Spleen (tissue), 11 donors: ENCODE results near the gene CASS4. TPM values are rescaled to one million over a fixed set of nuclear protein-coding genes. Genes with fewer than 3 reads are reported as not detected.

Experiments
- DNase-seq: peaks from one replicate; pipeline ENCODE4 v3.0.0-alpha.2; 2020
- H3K27ac ChIP-seq, 8 donors: fragments of 200-600 bp; sonication (generic) in 7 of 8; 1 replicate in 4 of 8; 2 replicates in 4 of 8; pipeline versions ENCODE4 v1.5.0 to v1.8.0; 2016 to 2021; ENCODE audit warnings: inconsistent platforms in 4 of 8, mild to moderate bottlenecking in 4 of 8, moderate library complexity in 1 of 8
- H3K27me3 ChIP-seq, 7 donors: fragments of 200-600 bp; sonication (generic) in 6 of 7; replicated peaks in 1 of 7; 1 replicate in 4 of 7; 2 replicates in 3 of 7; pipeline versions ENCODE4 v1.5.0 to v1.8.0; 2016 to 2021; ENCODE audit warnings: inconsistent platforms in 3 of 7, mild to moderate bottlenecking in 1 of 7
- H3K36me3 ChIP-seq, 6 donors: fragments of 200-600 bp; sonication (generic) in 5 of 6; 1 replicate in 4 of 6; 2 replicates in 2 of 6; pipeline versions ENCODE4 v1.5.0 to v1.8.0; 2016 to 2021; ENCODE audit warnings: inconsistent platforms in 2 of 6
- H3K4me1 ChIP-seq, 6 donors: fragments of 200-600 bp; sonication (generic) in 5 of 6; 1 replicate in 3 of 6; 2 replicates in 3 of 6; pipeline versions ENCODE4 v1.5.0 to v1.8.0; 2016 to 2021; ENCODE audit warnings: inconsistent platforms in 3 of 6
- H3K4me3 ChIP-seq, 8 donors: fragments of 200-600 bp; sonication (generic) in 7 of 8; 1 replicate in 4 of 8; 2 replicates in 4 of 8; pipeline versions ENCODE4 v1.5.0 to v1.8.0; 2016 to 2021; ENCODE audit warnings: inconsistent platforms in 4 of 8, mild to moderate bottlenecking in 4 of 8, moderate library complexity in 2 of 8
- H3K9me3 ChIP-seq, 8 donors: fragments of 200-600 bp; sonication (generic) in 7 of 8; 1 replicate in 4 of 8; 2 replicates in 4 of 8; pipeline versions ENCODE4 v1.5.0 to v1.8.0; 2016 to 2021; ENCODE audit warnings: inconsistent platforms in 4 of 8
- CTCF ChIP-seq, 11 experiments: fragments of 200-600 bp in 7 of 11; fragments of 450-650 bp in 4 of 11; sonication (generic) in 4 of 11; IDR thresholded peaks in 8 of 11; conservative IDR thresholded peaks in 3 of 11; 1 replicate in 7 of 11; 2 replicates in 4 of 11; pipeline versions ENCODE4 v1.4.0 to v1.8.0; 2016 to 2021; ENCODE audit warnings: antibody characterized with exemption in 11 of 11, inconsistent platforms in 4 of 11, mild to moderate bottlenecking in 1 of 11
- POLR2A ChIP-seq, 3 donors: fragments of 450-650 bp; IDR thresholded peaks; one replicate each; pipeline ENCODE4 v1.5.1; 2017; ENCODE audit warnings: antibody characterized with exemption in 3 of 3, mild to moderate bottlenecking in 1 of 3
- POLR2AphosphoS5 ChIP-seq, 3 donors: sonication (generic); formaldehyde crosslinking; IDR thresholded peaks; one replicate each; pipeline ENCODE4 v1.5.1; 2017; ENCODE audit warnings: antibody characterized with exemption in 3 of 3
- WGBS, 5 donors: extraction: QIAGEN DNeasy Blood & Tissue Kit in 3 of 5; methylation state at CpG; one replicate each; pipeline versions ENCODE4 v1.1.5 to v1.1.7; 2013 to 2018; 5-methylcytosine and 5-hydroxymethylcytosine counted together
- intact Hi-C: fragments of 100-400 bp; cut with DNase I; formaldehyde crosslinking; loops from one replicate; pipeline ENCODE4 v1.15.0; 2023; ENCODE audit warnings: low total_unique reads
- polyA plus RNA-seq, 3 donors: library from polyadenylated mRNA; stranded (reverse); fragments of 200-250 nt; gene quantifications; one replicate each; pipeline ENCODE4 v1.2.1, GENCODE V29; 2013
- total RNA-seq, 7 donors: library from RNA; depleted of rRNA in 3 of 7; stranded (reverse); fragments of >200 nt in 3 of 7; fragmentation: NEBNext Ultra II Directional in 4 of 7; extraction: Animal tissue kit (Norgen Biotek cat#: 25700) in 4 of 7; gene quantifications; one replicate each; pipeline versions ENCODE4 v1.1.0 to v1.2.1, GENCODE V29; 2016 to 2021
- donor health status: healthy with polysubstance abuse.
- donor health status: DM: no; HTN: no; CAD: no; lungs with moderate emphysema.
- donor health status: DM: no; HTN: no; CAD: no.
- donor health status: Bipolar disorder and iron deficiency.
- donor health status: healthy.
- donor health status: DM: no; HTN: no; CAD: no.
- donor health status: DM: yes; HTN: yes; CAD: no.

The CASS4 gene
- total and polyA plus RNA-seq, 10 donors = 1.2 to 15.5 (median 11.1) TPM

- Histone ChIP-seq H3K36me3 (peaks cover 0 to 21% (median 5%) of the 10 kb centered on the region in 6 donors), H3K4me3 (peak overlapping the region in 7 of 8 donors; percentile 30 to 67 (median 34)), H3K4me1 (peaks cover 18 to 94% (median 64%) of the 10 kb centered on the region in 6 donors), H3K27ac (peak overlapping the region; percentile 71 to 92 (median 86)), H3K27me3 (no peaks in the 10 kb centered on the region), H3K9me3 (no peaks in the 10 kb centered on the region)
- no peak for DNase-seq
- TF ChIP-seq POLR2A (IDR thresholded peaks at IDR 0.05) (no peak), POLR2AphosphoS5 (IDR thresholded peaks at IDR 0.05) (no peak), CTCF (IDR thresholded peaks at IDR 0.05 in 8 of 11, conservative IDR thresholded peaks at IDR 0.05 in 3 of 11) (no peak)
- 84 to 93% (median 88%) methylated on average over 3 of the region's 3 CpGs for WGBS, 5 donors
- intact Hi-C loops = no loop called here
Observed at GRCh38 chr20:56412949-56413348, 889 bp downstream of the CASS4 start.

- H3K4me1 ChIP-seq = peaks cover 17 to 100% (median 64%) of the 10 kb centered on the region in 6 donors
- no peak for DNase-seq
- no peaks in the 10 kb centered on the region for H3K27me3 ChIP-seq
- TF ChIP-seq POLR2A (IDR thresholded peaks at IDR 0.05) = no peak
- TF ChIP-seq POLR2AphosphoS5 (IDR thresholded peaks at IDR 0.05) = no peak
- TF ChIP-seq CTCF (IDR thresholded peaks at IDR 0.05 in 8 of 11, conservative IDR thresholded peaks at IDR 0.05 in 3 of 11) = no peak
- WGBS, 5 donors = 70 to 80% (median 73%) methylated on average over 12 of the region's 12 CpGs
- H3K36me3 ChIP-seq = peaks cover 0 to 8% (median 0%) of the 10 kb centered on the region in 6 donors
- peak overlapping the region in 2 of 8 donors; percentile 25 to 40 for H3K4me3 ChIP-seq
- intact Hi-C loops = no loop called here
- H3K27ac ChIP-seq = peak overlapping the region in 5 of 8 donors; percentile 33 to 90 (median 87)
- H3K9me3 ChIP-seq = no peaks in the 10 kb centered on the region
Observed at GRCh38 chr20:56414842-56415765, 3.0 kb downstream of the CASS4 start.

- Histone ChIP-seq H3K4me3 (peak overlapping the region in 1 of 8 donors; percentile 44), H3K36me3 (peaks cover 0 to 8% (median 0%) of the 10 kb centered on the region in 6 donors), H3K27me3 (no peaks in the 10 kb centered on the region), H3K9me3 (no peaks in the 10 kb centered on the region), H3K4me1 (peaks cover 6 to 100% (median 60%) of the 10 kb centered on the region in 6 donors), H3K27ac (peak overlapping the region in 7 of 8 donors; percentile 80 to 90 (median 85))
- 72 to 92% (median 76%) methylated on average over 7 of the region's 7 CpGs for WGBS, 5 donors
- intact Hi-C loops = no loop called here
- no peak for DNase-seq
- TF ChIP-seq POLR2AphosphoS5 (IDR thresholded peaks at IDR 0.05) (no peak), POLR2A (IDR thresholded peaks at IDR 0.05) (no peak), CTCF (IDR thresholded peaks at IDR 0.05 in 8 of 11, conservative IDR thresholded peaks at IDR 0.05 in 3 of 11) (no peak)
Observed at GRCh38 chr20:56417402-56417801, 5.3 kb downstream of the CASS4 start.

GRCh38 chr20:56417911-56418310 lies 5.9 kb downstream of the CASS4 start:
- no peaks in the 10 kb centered on the region for H3K9me3 ChIP-seq
- DNase-seq = no peak

More at GRCh38 chr20:56417911-56418310, 5.9 kb downstream of the CASS4 start:
- intact Hi-C loops = no loop called here
- Histone ChIP-seq H3K4me1 (peaks cover 6 to 100% (median 60%) of the 10 kb centered on the region in 6 donors), H3K27ac (peak overlapping the region; percentile 66 to 90 (median 84)), H3K27me3 (no peaks in the 10 kb centered on the region), H3K36me3 (peaks cover 0 to 8% (median 0%) of the 10 kb centered on the region in 6 donors), H3K4me3 (peak overlapping the region in 1 of 8 donors; percentile 44)
- TF ChIP-seq POLR2A (IDR thresholded peaks at IDR 0.05) (no peak), CTCF (IDR thresholded peaks at IDR 0.05 in 8 of 11, conservative IDR thresholded peaks at IDR 0.05 in 3 of 11) (no peak), POLR2AphosphoS5 (IDR thresholded peaks at IDR 0.05) (no peak)
- WGBS, 5 donors = 72 to 81% (median 74%) methylated on average over 4 of the region's 4 CpGs
